AG09319 (cell line): ENCODE data around the gene SLTM.
"Not testable (repeated sequence)": the region's sequence is repeated elsewhere in the genome, so short reads cannot be mapped to it uniquely, and the experiment has no call there.

Experiments used
- DNase-seq: peaks from one replicate; pipeline ENCODE4 v3.0.0-alpha.2; 2010; ENCODE audit warnings: low read depth; ENCODE audit errors: extremely low read depth
- TF ChIP-seq, protein P1 (sequence below): IDR thresholded peaks from 2 replicates; pipeline ENCODE4 v1.5.1; 2011; ENCODE audit warnings: low read depth, mild to moderate bottlenecking, inconsistent platforms, low read length, moderate library complexity

SLTM gene

DNA sequence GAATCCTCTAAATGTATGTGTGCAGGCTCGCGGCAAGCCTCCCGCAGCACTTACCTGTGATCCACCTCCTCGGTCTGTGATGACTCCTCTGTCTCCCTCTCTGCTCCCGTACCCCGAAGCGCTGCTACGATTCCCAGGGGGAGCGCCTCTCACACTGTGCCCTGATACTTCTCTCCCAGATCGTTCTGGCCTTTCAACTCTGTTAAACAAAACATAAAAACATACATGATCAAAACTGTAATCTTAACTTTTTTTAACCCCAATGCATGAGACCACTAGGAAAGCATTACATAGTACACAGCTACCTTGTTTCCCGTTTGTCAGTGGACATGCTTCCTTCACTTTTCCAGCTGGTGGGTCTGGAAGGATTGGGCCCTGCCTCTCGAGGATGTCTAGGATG is 46.6 kb downstream of the SLTM start:
- TF ChIP-seq, protein P1, sequence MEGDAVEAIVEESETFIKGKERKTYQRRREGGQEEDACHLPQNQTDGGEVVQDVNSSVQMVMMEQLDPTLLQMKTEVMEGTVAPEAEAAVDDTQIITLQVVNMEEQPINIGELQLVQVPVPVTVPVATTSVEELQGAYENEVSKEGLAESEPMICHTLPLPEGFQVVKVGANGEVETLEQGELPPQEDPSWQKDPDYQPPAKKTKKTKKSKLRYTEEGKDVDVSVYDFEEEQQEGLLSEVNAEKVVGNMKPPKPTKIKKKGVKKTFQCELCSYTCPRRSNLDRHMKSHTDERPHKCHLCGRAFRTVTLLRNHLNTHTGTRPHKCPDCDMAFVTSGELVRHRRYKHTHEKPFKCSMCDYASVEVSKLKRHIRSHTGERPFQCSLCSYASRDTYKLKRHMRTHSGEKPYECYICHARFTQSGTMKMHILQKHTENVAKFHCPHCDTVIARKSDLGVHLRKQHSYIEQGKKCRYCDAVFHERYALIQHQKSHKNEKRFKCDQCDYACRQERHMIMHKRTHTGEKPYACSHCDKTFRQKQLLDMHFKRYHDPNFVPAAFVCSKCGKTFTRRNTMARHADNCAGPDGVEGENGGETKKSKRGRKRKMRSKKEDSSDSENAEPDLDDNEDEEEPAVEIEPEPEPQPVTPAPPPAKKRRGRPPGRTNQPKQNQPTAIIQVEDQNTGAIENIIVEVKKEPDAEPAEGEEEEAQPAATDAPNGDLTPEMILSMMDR, result no peak
- DNase-seq, result no peak

GRCh38 chr15:58883926-58884325 is 49.6 kb downstream of the SLTM start:
- DNase-seq, result not testable (repeated sequence)

GRCh38 chr15:58882243-58882642 is 51.2 kb downstream of the SLTM start:
- no peak for DNase-seq
- TF ChIP-seq, protein P1, result no peak

DNA sequence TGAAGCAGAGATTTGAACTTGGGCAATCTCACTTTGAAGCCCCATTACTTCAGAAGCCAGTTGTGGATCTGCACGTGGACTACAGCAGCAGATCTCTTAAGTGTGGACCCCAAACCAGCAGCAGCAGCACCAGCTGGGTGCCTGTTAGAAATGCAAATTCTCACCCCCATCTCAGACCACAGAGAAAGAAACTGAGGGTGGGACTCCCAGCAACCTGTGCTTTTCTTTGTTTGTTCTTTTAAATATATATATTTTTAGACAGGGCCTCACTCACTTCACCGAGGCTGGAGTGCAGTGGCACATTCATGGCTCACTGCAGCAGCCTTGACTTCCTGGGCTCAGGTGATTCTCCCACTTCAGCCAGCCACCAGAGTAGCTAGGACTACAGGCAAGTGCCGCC is 53.2 kb downstream of the SLTM start:
- TF ChIP-seq, protein P1, result no peak
- no peak for DNase-seq

DNA sequence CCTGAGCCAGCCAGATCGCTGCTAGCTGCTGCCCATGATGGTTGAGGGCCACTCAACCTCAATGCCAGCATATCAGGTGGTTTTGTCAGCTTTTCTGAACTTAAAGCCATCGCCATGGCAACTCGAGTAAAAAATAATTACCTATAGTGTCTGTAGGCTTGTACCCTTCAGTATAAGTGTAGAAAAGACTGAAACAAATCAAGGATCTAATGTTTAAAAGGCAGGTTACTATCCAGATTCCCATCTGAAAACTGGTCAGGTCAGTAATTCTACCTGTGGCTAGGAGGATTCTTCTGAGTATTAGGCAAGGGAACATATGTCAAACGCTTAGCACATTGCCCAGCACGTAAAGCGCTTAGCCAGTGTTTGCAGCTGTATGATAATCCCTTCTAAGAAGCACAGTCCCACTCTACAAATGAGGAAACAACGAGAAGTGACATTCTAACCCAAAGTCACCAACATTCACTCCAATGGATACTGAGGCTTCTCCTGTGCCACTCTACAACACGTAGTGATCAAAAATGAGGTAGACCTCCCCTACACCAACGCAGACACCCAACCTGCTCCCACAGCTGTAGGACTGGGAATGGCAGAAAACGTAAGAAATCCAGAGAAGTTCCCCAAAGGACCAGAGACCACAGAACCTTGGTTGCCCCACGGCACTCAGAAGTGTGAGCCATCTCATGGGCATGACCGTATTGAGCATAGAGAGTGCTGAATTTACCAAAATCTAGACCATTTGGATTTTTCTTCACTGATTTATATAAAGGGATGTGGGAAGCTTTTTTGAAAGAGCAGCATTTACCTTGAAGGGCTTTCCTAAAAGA is 55.3 kb downstream of the SLTM start:
- DNase-seq, result no peak
- TF ChIP-seq, protein P1, result no peak

- no peak for DNase-seq
Observed at GRCh38 chr15:58876306-58877106, 57.0 kb downstream of the SLTM start.

GRCh38 chr15:58875343-58875742 is 58.1 kb downstream of the SLTM start:
- TF ChIP-seq, protein P1, result no peak
- no peak for DNase-seq

More at GRCh38 chr15:58876306-58877106, 57.0 kb downstream of the SLTM start:
- TF ChIP-seq, protein P1, result no peak
